Epithelial cell of proximal tubule (primary cell): Measurements from ENCODE around the gene RUNX2. TPM values are rescaled to one million over a fixed set of nuclear protein-coding genes. Genes with fewer than 3 reads are reported as not detected.
"Not testable (repeated sequence)": the region's sequence is repeated elsewhere in the genome, so short reads cannot be mapped to it uniquely, and the experiment has no call there.

Source experiments
- DNase-seq: peaks from one replicate; pipeline ENCODE4 v3.0.0-alpha.2; 2011; ENCODE audit warnings: low read depth
- H3K4me3 ChIP-seq: 2 replicates; pipeline ENCODE4 v1.5.1; 2011; ENCODE audit warnings: low read depth, mild to moderate bottlenecking, low read length
- CTCF ChIP-seq: conservative IDR thresholded peaks from 2 replicates; pipeline ENCODE4 v1.5.1; 2012; ENCODE audit warnings: low read depth, mild to moderate bottlenecking, low read length
- total RNA-seq: library from RNA; depleted of rRNA; stranded (reverse); fragments of >200 nt; gene quantifications from 2 replicates; pipeline ENCODE4 v1.2.3, GENCODE V29; 2015

RUNX2 gene
- total RNA-seq, 1 donor from 2014 or later: 13.1 TPM

- no peak overlapping the region for H3K4me3 ChIP-seq
- DNase-seq: no peak
- no peak for TF ChIP-seq CTCF
Measured at GRCh38 chr6:45464685-45465084, 136.6 kb downstream of the RUNX2 start.

GRCh38 chr6:45466686-45467085, 138.6 kb downstream of the RUNX2 start:
- DNase-seq: no peak
- TF ChIP-seq CTCF: no peak
- H3K4me3 ChIP-seq: no peak overlapping the region

- DNase-seq, H3K4me3 ChIP-seq: not testable (repeated sequence)
Measured at GRCh38 chr6:45467417-45467816, 139.3 kb downstream of the RUNX2 start.

GRCh38 chr6:45467853-45468252, 139.7 kb downstream of the RUNX2 start:
- TF ChIP-seq CTCF: no peak
- DNase-seq: no peak
- H3K4me3 ChIP-seq: no peak overlapping the region

- no peak overlapping the region for H3K4me3 ChIP-seq
- TF ChIP-seq CTCF: no peak
- DNase-seq: no peak
Measured at GRCh38 chr6:45469663-45470062, 141.5 kb downstream of the RUNX2 start.

GRCh38 chr6:45470131-45470738, 142.1 kb downstream of the RUNX2 start:
- TF ChIP-seq CTCF: no peak
- no peak for DNase-seq
- no peak overlapping the region for H3K4me3 ChIP-seq

GRCh38 chr6:45472382-45472781, 144.3 kb downstream of the RUNX2 start:
- TF ChIP-seq CTCF: no peak
- no peak overlapping the region for H3K4me3 ChIP-seq
- no peak for DNase-seq
